GM18951 (cell line): ENCODE data around the gene MED15.
A peak's percentile ranks its signal among the peaks of the same experiment; 100 is the strongest.
"Not testable (repeated sequence)": the region's sequence is repeated elsewhere in the genome, so short reads cannot be mapped to it uniquely, and the experiment has no call there.

Source experiments
- POLR2A ChIP-seq: IDR thresholded peaks from 4 replicates; pipeline ENCODE4 v1.6.1; 2011; ENCODE audit warnings: mild to moderate bottlenecking; ENCODE audit not compliant: insufficient read length, insufficient read depth; ENCODE audit errors: extremely low read depth
- in situ Hi-C: fragments of 300-500 bp; cut with MboI; formaldehyde crosslinking; loops from one replicate; pipeline ENCODE4 v1.12.0; 2022; ENCODE audit warnings: low sequenced_read_pairs, mixed read lengths, inconsistent platforms; ENCODE audit not compliant: unreplicated experiment

MED15 gene

GRCh38 chr22:20507253-20508066 lies at the start of gene MED15:
Gene MED15, plus strand, starts transcription at chr22:20507610. Its CDS starts 69 bp downstream, at chr22:20507679.
- TF ChIP-seq POLR2A, result peak; percentile 93
- in situ Hi-C loops, result no loop called here

GRCh38 chr22:20458530-20459151 lies 48.8 kb upstream of the MED15 start:
- TF ChIP-seq POLR2A, result no peak
- in situ Hi-C loops, result no loop called here

GRCh38 chr22:20459152-20459542 lies 48.3 kb upstream of the MED15 start:
- no peak for TF ChIP-seq POLR2A
- in situ Hi-C loops, result no loop called here

GRCh38 chr22:20459862-20460261 lies 47.5 kb upstream of the MED15 start:
- in situ Hi-C loops, result no loop called here

GRCh38 chr22:20463324-20464095 lies 43.9 kb upstream of the MED15 start:
- in situ Hi-C loops, result no loop called here
- TF ChIP-seq POLR2A, result no peak

More at GRCh38 chr22:20459862-20460261, 47.5 kb upstream of the MED15 start:
- no peak for TF ChIP-seq POLR2A

- no peak for TF ChIP-seq POLR2A
- in situ Hi-C loops, result no loop called here
Observed at GRCh38 chr22:20464096-20464614, 43.3 kb upstream of the MED15 start.

- TF ChIP-seq POLR2A, result no peak
- in situ Hi-C loops, result no loop called here
Observed at GRCh38 chr22:20464912-20465758, 42.3 kb upstream of the MED15 start.

GRCh38 chr22:20465759-20466077 lies 41.7 kb upstream of the MED15 start:
- TF ChIP-seq POLR2A, result no peak
- in situ Hi-C loops, result no loop called here

GRCh38 chr22:20466659-20467379 lies 40.6 kb upstream of the MED15 start:
- TF ChIP-seq POLR2A, result no peak
- in situ Hi-C loops, result no loop called here

- in situ Hi-C loops, result no loop called here
- no peak for TF ChIP-seq POLR2A
Observed at GRCh38 chr22:20469110-20469868, 38.1 kb upstream of the MED15 start.

- in situ Hi-C loops, result not testable (repeated sequence)
Observed at GRCh38 chr22:20470525-20470924, 36.9 kb upstream of the MED15 start.
